Activated CD4-positive, alpha-beta memory T cell treated with anti-CD3 and anti-CD28 coated beads, Interleukin-2, amount 10 ng/mL, durations not matched to agents 7 days and 5 days (primary cell): ENCODE data around the gene COLEC12. TPM values are rescaled to one million over a fixed set of nuclear protein-coding genes. Genes with fewer than 3 reads are reported as not detected.

ENCODE experiments used
- CTCF ChIA-PET: fragments of 350-600 bp; sonication (Branson Sonifier 250); formaldehyde crosslinking; loops from one replicate; lab custom pipeline; 2021; ENCODE audit warnings: antibody characterized with exemption, inconsistent platforms; lab: Charles Lee
- POLR2A ChIA-PET: fragments of 350-600 bp; sonication (Branson Sonifier 250); formaldehyde crosslinking; loops from one replicate; lab custom pipeline; 2021; ENCODE audit warnings: antibody characterized with exemption; lab: Charles Lee
- DNase-seq: peaks from one replicate; pipeline ENCODE4 v3.0.0-alpha.2; 2020
- H3K27ac Mint-ChIP-seq: one replicate; pipeline ENCODE4 v1.8.0; 2021; ENCODE audit warnings: mild to moderate bottlenecking, mixed read lengths
- H3K27me3 Mint-ChIP-seq: one replicate; pipeline ENCODE4 v1.8.0; 2021; ENCODE audit warnings: mixed read lengths
- H3K36me3 Mint-ChIP-seq: one replicate; pipeline ENCODE4 v1.8.0; 2021; ENCODE audit warnings: low read depth, mixed read lengths
- H3K4me1 Mint-ChIP-seq: one replicate; pipeline ENCODE4 v1.8.0; 2021; ENCODE audit warnings: mixed read lengths
- H3K4me3 Mint-ChIP-seq: one replicate; pipeline ENCODE4 v1.8.0; 2021; ENCODE audit warnings: mild to moderate bottlenecking, mixed read lengths
- H3K9me3 Mint-ChIP-seq: one replicate; pipeline ENCODE4 v1.8.0; 2021; ENCODE audit warnings: mixed read lengths
- total RNA-seq, 2 experiments: library from RNA; stranded (reverse); gene quantifications; one replicate each; pipeline ENCODE4 v1.2.3, GENCODE V29; 2021

COLEC12 gene
- total RNA-seq, 2 experiments from 2014 or later: not detected

GRCh38 chr18:369224-370015 lies 131.1 kb downstream of the COLEC12 start:
- ChIA-PET POLR2A (no interaction called here), CTCF (no interaction called here)
- H3K27me3 Mint-ChIP-seq: peaks cover 6% of the 10 kb centered on the region
- no peak for DNase-seq
- no peaks in the 10 kb centered on the region for H3K36me3 Mint-ChIP-seq
- no peak overlapping the region for H3K27ac Mint-ChIP-seq
- no peaks in the 10 kb centered on the region for H3K9me3 Mint-ChIP-seq
- no peak overlapping the region for H3K4me3 Mint-ChIP-seq
- H3K4me1 Mint-ChIP-seq: no peaks in the 10 kb centered on the region

GRCh38 chr18:366466-367061 lies 133.9 kb downstream of the COLEC12 start:
- Mint-ChIP-seq H3K36me3 (no peaks in the 10 kb centered on the region), H3K4me3 (no peak overlapping the region), H3K27me3 (peaks cover 6% of the 10 kb centered on the region), H3K27ac (no peak overlapping the region), H3K9me3 (no peaks in the 10 kb centered on the region), H3K4me1 (no peaks in the 10 kb centered on the region)
- ChIA-PET POLR2A (no interaction called here), CTCF (no interaction called here)
- no peak for DNase-seq

GRCh38 chr18:365651-366050 lies 134.8 kb downstream of the COLEC12 start:
- Mint-ChIP-seq H3K9me3 (no peaks in the 10 kb centered on the region), H3K27ac (no peak overlapping the region), H3K36me3 (no peaks in the 10 kb centered on the region), H3K4me1 (no peaks in the 10 kb centered on the region), H3K27me3 (peaks cover 6% of the 10 kb centered on the region), H3K4me3 (no peak overlapping the region)
- DNase-seq: no peak
- ChIA-PET CTCF (no interaction called here), POLR2A (no interaction called here)

GRCh38 chr18:364256-364826 lies 136.2 kb downstream of the COLEC12 start:
- DNase-seq: no peak
- no peaks in the 10 kb centered on the region for H3K4me1 Mint-ChIP-seq
- no peaks in the 10 kb centered on the region for H3K27me3 Mint-ChIP-seq
- POLR2A ChIA-PET: no interaction called here
- no peak overlapping the region for H3K4me3 Mint-ChIP-seq
- H3K9me3 Mint-ChIP-seq: no peaks in the 10 kb centered on the region
- CTCF ChIA-PET: no interaction called here
- H3K27ac Mint-ChIP-seq: no peak overlapping the region
- H3K36me3 Mint-ChIP-seq: no peaks in the 10 kb centered on the region

- Mint-ChIP-seq H3K27me3 (no peaks in the 10 kb centered on the region), H3K4me1 (no peaks in the 10 kb centered on the region), H3K4me3 (no peak overlapping the region), H3K36me3 (no peaks in the 10 kb centered on the region), H3K9me3 (no peaks in the 10 kb centered on the region), H3K27ac (no peak overlapping the region)
- POLR2A ChIA-PET: no interaction called here
- no peak for DNase-seq
- CTCF ChIA-PET: no interaction called here
These were observed 137.0 kb downstream of the COLEC12 start for GRCh38 chr18:363301-364085.

GRCh38 chr18:362311-363290 lies 137.9 kb downstream of the COLEC12 start:
- H3K4me1 Mint-ChIP-seq: no peaks in the 10 kb centered on the region
- DNase-seq: no peak
- no peak overlapping the region for H3K4me3 Mint-ChIP-seq
- H3K27me3 Mint-ChIP-seq: no peaks in the 10 kb centered on the region
- H3K27ac Mint-ChIP-seq: no peak overlapping the region
- no peaks in the 10 kb centered on the region for H3K9me3 Mint-ChIP-seq
- POLR2A ChIA-PET: no interaction called here
- CTCF ChIA-PET: no interaction called here
- H3K36me3 Mint-ChIP-seq: no peaks in the 10 kb centered on the region

GRCh38 chr18:361941-362310 lies 138.6 kb downstream of the COLEC12 start:
- H3K4me1 Mint-ChIP-seq: no peaks in the 10 kb centered on the region
- ChIA-PET CTCF (no interaction called here), POLR2A (no interaction called here)
- H3K27ac Mint-ChIP-seq: no peak overlapping the region
- no peaks in the 10 kb centered on the region for H3K9me3 Mint-ChIP-seq
- no peak overlapping the region for H3K4me3 Mint-ChIP-seq
- no peak for DNase-seq
- no peaks in the 10 kb centered on the region for H3K36me3 Mint-ChIP-seq
- no peaks in the 10 kb centered on the region for H3K27me3 Mint-ChIP-seq

GRCh38 chr18:361100-361732 lies 139.3 kb downstream of the COLEC12 start:
- Mint-ChIP-seq H3K9me3 (no peaks in the 10 kb centered on the region), H3K27ac (no peak overlapping the region), H3K27me3 (no peaks in the 10 kb centered on the region), H3K36me3 (no peaks in the 10 kb centered on the region), H3K4me1 (no peaks in the 10 kb centered on the region), H3K4me3 (no peak overlapping the region)
- DNase-seq: no peak
- ChIA-PET CTCF (no interaction called here), POLR2A (no interaction called here)

- Mint-ChIP-seq H3K4me1 (no peaks in the 10 kb centered on the region), H3K36me3 (no peaks in the 10 kb centered on the region)
These were observed 139.8 kb downstream of the COLEC12 start for GRCh38 chr18:360676-361075.

GRCh38 chr18:356778-357177 lies 143.7 kb downstream of the COLEC12 start:
- Mint-ChIP-seq H3K27ac (no peak overlapping the region), H3K27me3 (no peaks in the 10 kb centered on the region), H3K9me3 (no peaks in the 10 kb centered on the region), H3K4me3 (no peak overlapping the region), H3K4me1 (no peaks in the 10 kb centered on the region), H3K36me3 (no peaks in the 10 kb centered on the region)
- POLR2A ChIA-PET: no interaction called here
- CTCF ChIA-PET: no interaction called here
- DNase-seq: no peak

More at GRCh38 chr18:360676-361075, 139.8 kb downstream of the COLEC12 start:
- ChIA-PET CTCF (no interaction called here), POLR2A (no interaction called here)
- Mint-ChIP-seq H3K9me3 (no peaks in the 10 kb centered on the region), H3K27me3 (no peaks in the 10 kb centered on the region), H3K27ac (no peak overlapping the region), H3K4me3 (no peak overlapping the region)
- no peak for DNase-seq

- no peak overlapping the region for H3K27ac Mint-ChIP-seq
- H3K4me3 Mint-ChIP-seq: no peak overlapping the region
- no peak for DNase-seq
- ChIA-PET POLR2A (no interaction called here), CTCF (no interaction called here)
- no peaks in the 10 kb centered on the region for H3K4me1 Mint-ChIP-seq
- H3K27me3 Mint-ChIP-seq: peaks cover 2% of the 10 kb centered on the region
- no peaks in the 10 kb centered on the region for H3K36me3 Mint-ChIP-seq
- H3K9me3 Mint-ChIP-seq: no peaks in the 10 kb centered on the region
These were observed 144.8 kb downstream of the COLEC12 start for GRCh38 chr18:355678-356077.

- CTCF ChIA-PET: no interaction called here
These were observed 146.0 kb downstream of the COLEC12 start for GRCh38 chr18:354471-354870.

More at GRCh38 chr18:354471-354870, 146.0 kb downstream of the COLEC12 start:
- Mint-ChIP-seq H3K36me3 (no peaks in the 10 kb centered on the region), H3K4me1 (no peaks in the 10 kb centered on the region), H3K4me3 (no peak overlapping the region), H3K27me3 (peaks cover 2% of the 10 kb centered on the region), H3K27ac (no peak overlapping the region), H3K9me3 (no peaks in the 10 kb centered on the region)
- POLR2A ChIA-PET: no interaction called here
- no peak for DNase-seq
